NB4 (cell line): Measurements from ENCODE around the gene TLR8.

ENCODE experiments used
- MYC ChIP-seq: IDR thresholded peaks from 2 replicates; pipeline ENCODE4 v1.6.1; 2011; ENCODE audit warnings: low read depth, low read length
- POLR2A ChIP-seq: IDR thresholded peaks from 2 replicates; pipeline ENCODE4 v1.6.1; 2011; ENCODE audit warnings: mild to moderate bottlenecking; ENCODE audit not compliant: insufficient read length; ENCODE audit errors: extremely low read depth
- TF ChIP-seq, protein P1 (sequence below): IDR thresholded peaks from one replicate; pipeline ENCODE4 v1.5.1; 2012; ENCODE audit warnings: low read depth, low read length
- TF ChIP-seq, protein P2 (sequence below): IDR thresholded peaks from 2 replicates; pipeline ENCODE4 v1.6.1; 2011; ENCODE audit warnings: low read depth, low read length

DNA sequence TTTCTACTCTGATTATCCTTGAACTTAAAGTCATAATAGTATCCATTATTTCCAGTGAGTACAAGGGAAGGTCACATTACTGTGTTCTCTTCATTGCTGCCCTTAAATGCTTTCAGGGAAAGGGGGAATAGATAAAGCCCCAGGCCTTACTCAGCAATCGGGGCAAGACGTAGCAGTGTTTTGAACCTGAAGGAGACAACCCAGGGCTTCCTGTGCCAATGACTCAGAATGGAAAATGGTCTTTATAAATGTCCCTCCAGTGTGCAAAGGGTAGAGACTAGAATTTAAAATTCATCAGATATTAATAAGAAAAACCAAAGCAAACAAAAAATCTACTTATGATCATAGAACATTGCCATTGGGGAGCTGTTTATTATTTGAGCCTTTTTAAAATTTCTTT, 23.7 kb downstream of the TLR8 start:
- TF ChIP-seq POLR2A = no peak
- TF ChIP-seq, protein P1, sequence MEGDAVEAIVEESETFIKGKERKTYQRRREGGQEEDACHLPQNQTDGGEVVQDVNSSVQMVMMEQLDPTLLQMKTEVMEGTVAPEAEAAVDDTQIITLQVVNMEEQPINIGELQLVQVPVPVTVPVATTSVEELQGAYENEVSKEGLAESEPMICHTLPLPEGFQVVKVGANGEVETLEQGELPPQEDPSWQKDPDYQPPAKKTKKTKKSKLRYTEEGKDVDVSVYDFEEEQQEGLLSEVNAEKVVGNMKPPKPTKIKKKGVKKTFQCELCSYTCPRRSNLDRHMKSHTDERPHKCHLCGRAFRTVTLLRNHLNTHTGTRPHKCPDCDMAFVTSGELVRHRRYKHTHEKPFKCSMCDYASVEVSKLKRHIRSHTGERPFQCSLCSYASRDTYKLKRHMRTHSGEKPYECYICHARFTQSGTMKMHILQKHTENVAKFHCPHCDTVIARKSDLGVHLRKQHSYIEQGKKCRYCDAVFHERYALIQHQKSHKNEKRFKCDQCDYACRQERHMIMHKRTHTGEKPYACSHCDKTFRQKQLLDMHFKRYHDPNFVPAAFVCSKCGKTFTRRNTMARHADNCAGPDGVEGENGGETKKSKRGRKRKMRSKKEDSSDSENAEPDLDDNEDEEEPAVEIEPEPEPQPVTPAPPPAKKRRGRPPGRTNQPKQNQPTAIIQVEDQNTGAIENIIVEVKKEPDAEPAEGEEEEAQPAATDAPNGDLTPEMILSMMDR = no peak
- TF ChIP-seq, protein P2, sequence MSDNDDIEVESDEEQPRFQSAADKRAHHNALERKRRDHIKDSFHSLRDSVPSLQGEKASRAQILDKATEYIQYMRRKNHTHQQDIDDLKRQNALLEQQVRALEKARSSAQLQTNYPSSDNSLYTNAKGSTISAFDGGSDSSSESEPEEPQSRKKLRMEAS = no peak
- TF ChIP-seq MYC = no peak
